ENCODE results near the gene CENPS.
A peak's percentile ranks its signal among the peaks of the same experiment; 100 is the strongest.
"Not testable (repeated sequence)": the region's sequence is repeated elsewhere in the genome, so short reads cannot be mapped to it uniquely, and the experiment has no call there.

Gene CENPS

DNA sequence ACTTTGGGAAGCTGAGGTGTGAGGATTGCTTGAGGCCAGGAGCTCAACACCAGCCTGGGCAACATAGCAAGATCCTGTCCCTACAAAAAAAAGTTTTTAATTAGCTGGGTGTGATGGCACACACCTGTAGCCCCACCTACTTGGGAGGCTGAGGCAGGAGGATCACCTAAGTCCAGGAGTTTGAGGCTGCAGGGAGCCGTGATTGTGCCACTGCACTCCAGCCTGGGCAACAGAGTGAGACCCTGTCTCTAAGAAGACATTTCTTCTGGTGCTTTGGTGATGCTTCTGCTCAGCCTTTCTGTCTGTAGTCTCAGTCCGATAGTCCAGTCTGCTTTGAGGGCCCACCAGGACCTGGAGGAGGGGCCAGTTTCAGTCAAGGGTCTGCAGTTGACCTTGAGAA, 23.0 kb upstream of the CENPS start:
- TF ChIP-seq, protein P1, sequence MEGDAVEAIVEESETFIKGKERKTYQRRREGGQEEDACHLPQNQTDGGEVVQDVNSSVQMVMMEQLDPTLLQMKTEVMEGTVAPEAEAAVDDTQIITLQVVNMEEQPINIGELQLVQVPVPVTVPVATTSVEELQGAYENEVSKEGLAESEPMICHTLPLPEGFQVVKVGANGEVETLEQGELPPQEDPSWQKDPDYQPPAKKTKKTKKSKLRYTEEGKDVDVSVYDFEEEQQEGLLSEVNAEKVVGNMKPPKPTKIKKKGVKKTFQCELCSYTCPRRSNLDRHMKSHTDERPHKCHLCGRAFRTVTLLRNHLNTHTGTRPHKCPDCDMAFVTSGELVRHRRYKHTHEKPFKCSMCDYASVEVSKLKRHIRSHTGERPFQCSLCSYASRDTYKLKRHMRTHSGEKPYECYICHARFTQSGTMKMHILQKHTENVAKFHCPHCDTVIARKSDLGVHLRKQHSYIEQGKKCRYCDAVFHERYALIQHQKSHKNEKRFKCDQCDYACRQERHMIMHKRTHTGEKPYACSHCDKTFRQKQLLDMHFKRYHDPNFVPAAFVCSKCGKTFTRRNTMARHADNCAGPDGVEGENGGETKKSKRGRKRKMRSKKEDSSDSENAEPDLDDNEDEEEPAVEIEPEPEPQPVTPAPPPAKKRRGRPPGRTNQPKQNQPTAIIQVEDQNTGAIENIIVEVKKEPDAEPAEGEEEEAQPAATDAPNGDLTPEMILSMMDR (IDR thresholded peaks at IDR 0.05; ENCODE audit: low read depth, low read length), result no peak
- no peak for TF ChIP-seq MYC (IDR thresholded peaks at IDR 0.05; ENCODE audit: low read depth, low read length)
- TF ChIP-seq POLR2A (IDR thresholded peaks at IDR 0.05; ENCODE audit: extremely low read depth, insufficient read length), result no peak
- TF ChIP-seq, protein P2, sequence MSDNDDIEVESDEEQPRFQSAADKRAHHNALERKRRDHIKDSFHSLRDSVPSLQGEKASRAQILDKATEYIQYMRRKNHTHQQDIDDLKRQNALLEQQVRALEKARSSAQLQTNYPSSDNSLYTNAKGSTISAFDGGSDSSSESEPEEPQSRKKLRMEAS (IDR thresholded peaks at IDR 0.05; ENCODE audit: low read depth, low read length), result no peak
- H3K4me3 ChIP-seq (ENCODE audit: low read depth, low read length), result no peak overlapping the region
- no peak for DNase-seq (ENCODE audit: low read depth)

DNA sequence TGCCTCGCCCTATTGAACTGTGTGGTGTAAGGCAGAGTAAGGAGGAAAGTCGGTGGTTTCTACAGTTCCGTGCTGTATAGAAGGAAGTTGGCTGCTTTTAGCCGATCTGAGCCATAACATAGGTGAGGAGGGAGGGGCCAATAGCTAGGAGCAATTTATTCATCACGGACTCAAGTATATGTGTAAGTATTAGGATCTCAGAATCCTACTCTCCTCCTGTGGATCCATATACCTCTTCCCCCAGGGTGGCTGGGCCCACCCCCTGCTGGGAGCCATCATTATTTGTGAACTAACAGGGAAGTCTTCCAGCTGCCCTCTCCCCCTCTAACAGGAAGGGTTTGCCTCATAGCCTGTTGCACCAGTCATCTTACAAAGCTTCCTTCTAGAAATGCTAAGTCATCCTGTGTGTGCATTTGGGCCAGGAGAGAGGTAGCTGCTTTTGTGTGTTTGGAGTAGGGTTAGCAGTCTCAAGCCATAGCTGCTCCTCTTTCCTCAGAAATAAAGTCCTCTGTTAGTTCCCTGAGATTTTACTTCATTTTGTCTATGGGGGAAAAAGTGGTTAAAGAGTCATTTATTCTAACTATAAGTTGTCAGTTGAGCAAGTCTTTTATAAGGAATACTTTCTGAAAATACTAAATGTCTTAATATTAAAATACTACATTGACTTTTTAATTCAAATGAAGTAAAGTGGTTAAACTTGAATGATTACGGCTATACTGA, 14.9 kb upstream of the CENPS start:
- TF ChIP-seq MYC (IDR thresholded peaks at IDR 0.05; ENCODE audit: low read depth, low read length) (peak; percentile 28; the same call in 1 of the 2 replicates), POLR2A (IDR thresholded peaks at IDR 0.05; ENCODE audit: extremely low read depth, insufficient read length) (no peak)
- TF ChIP-seq, protein P1 (IDR thresholded peaks at IDR 0.05; ENCODE audit: low read depth, low read length), result no peak
- H3K4me3 ChIP-seq (ENCODE audit: low read depth, low read length), result peak overlapping the region; percentile 27
- peak; percentile 95 for DNase-seq (ENCODE audit: low read depth)

DNA sequence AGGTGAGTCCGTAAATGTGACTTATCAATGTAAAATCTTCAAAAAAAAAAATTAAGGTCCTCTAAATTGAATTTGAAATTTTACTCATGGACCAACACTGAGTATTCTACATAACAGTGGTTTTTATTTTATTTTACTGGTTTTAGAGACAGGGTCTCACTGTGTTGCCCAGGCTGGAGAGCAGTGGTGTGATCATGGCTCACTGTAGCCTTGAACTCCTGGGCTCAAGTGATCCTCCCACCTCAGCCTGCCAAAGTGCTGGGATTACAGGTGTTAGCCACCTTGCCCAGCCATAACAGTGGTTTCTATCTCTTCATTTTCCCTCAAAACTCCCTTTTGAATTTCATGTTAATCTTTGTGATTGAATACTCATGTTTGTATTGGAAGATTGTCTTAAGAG, 14.3 kb upstream of the CENPS start:
- not testable (repeated sequence) for H3K4me3 ChIP-seq (ENCODE audit: low read depth, low read length); DNase-seq (ENCODE audit: low read depth)

DNA sequence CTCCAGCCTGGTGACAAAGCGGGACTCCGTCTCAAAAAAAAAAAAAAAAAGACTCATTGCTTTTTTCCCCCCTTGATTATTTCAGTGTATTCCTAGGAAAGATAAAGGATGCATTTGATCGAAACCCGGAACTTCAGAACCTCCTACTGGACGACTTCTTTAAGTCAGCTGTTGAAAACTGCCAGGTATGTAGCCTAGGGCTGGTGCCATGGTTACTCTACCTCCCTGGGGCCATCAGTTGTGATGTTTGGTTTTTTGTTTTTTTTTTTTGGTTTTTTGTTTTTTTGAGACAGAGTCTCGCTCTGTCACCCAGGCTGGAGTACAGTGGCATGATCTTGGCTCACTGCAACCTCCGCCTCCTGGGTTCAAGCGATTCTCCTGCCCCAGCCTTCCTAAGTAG, 11.5 kb upstream of the CENPS start:
- not testable (repeated sequence) for DNase-seq (ENCODE audit: low read depth); H3K4me3 ChIP-seq (ENCODE audit: low read depth, low read length)

DNA sequence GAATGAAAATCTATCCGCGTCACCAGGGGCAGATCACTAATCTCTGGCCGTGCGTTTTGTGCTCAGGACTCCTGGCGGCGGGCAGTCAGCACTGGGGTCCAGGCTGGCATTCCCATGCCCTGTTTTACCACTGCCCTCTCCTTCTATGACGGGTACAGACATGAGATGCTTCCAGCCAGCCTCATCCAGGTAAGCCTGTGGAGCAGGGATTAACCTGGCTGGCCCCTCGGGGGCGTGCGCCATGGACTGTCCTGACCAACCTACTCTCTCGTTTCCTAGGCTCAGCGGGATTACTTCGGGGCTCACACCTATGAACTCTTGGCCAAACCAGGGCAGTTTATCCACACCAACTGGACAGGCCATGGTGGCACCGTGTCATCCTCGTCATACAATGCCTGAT, 10.9 kb upstream of the CENPS start:
- TF ChIP-seq, protein P1 (IDR thresholded peaks at IDR 0.05; ENCODE audit: low read depth, low read length), result no peak
- H3K4me3 ChIP-seq (ENCODE audit: low read depth, low read length), result no peak overlapping the region
- no peak for DNase-seq (ENCODE audit: low read depth)

DNA sequence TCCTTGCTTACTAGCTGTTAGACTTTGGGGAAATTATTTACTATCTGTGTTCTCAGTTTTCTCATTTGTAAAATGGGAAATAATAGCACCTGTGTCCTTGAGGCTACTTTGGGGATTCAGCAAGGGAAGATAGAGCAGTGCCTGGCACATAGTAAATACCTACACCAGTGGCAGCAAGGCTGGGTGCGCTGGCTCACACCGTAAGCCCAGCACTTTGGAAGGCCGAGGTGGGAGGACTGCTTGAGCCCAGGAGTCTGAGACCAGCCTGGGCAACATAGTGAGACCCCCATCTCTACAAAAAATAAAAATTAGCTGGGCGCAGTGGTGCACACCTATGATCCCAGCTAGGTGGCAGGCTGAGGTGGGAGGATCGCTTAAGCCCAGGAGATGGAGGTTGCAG, 8.6 kb upstream of the CENPS start:
- DNase-seq (ENCODE audit: low read depth), result no peak
- H3K4me3 ChIP-seq (ENCODE audit: low read depth, low read length), result no peak overlapping the region
- TF ChIP-seq, protein P1 (IDR thresholded peaks at IDR 0.05; ENCODE audit: low read depth, low read length), result no peak
- TF ChIP-seq MYC (IDR thresholded peaks at IDR 0.05; ENCODE audit: low read depth, low read length), result no peak
- no peak for TF ChIP-seq POLR2A (IDR thresholded peaks at IDR 0.05; ENCODE audit: extremely low read depth, insufficient read length)
- TF ChIP-seq, protein P2 (IDR thresholded peaks at IDR 0.05; ENCODE audit: low read depth, low read length), result no peak

DNA sequence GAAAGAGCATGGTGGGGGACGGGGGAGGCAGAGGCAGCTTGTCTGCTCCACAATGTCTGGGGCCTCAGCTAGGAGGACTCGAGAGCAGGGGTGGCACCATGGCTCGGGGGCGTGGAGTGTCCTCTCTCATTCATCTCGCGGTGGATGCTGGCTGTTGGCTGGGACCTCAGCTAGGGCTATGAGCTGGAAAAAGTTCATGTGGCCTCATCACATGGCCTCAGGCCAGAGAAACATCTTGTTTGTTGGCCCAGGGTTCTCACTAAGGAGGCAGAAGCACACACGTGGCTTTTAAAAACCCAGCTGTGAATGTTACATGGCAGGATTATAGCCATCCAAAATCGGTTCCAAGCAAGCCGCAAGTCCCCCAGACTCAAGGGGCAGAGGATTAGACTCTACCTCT, 6.2 kb upstream of the CENPS start:
- H3K4me3 ChIP-seq (ENCODE audit: low read depth, low read length), result no peak overlapping the region
- TF ChIP-seq, protein P2 (IDR thresholded peaks at IDR 0.05; ENCODE audit: low read depth, low read length), result no peak
- TF ChIP-seq, protein P1 (IDR thresholded peaks at IDR 0.05; ENCODE audit: low read depth, low read length), result no peak
- no peak for TF ChIP-seq MYC (IDR thresholded peaks at IDR 0.05; ENCODE audit: low read depth, low read length)
- TF ChIP-seq POLR2A (IDR thresholded peaks at IDR 0.05; ENCODE audit: extremely low read depth, insufficient read length), result no peak
- peak; percentile 10 for DNase-seq (ENCODE audit: low read depth)

All from NB4 (cell line).